ENCODE measurements around the gene NPIPB2. TPM values are rescaled to one million over a fixed set of nuclear protein-coding genes. Genes with fewer than 3 reads are reported as not detected.
"Not testable (repeated sequence)": the region's sequence is repeated elsewhere in the genome, so short reads cannot be mapped to it uniquely, and the experiment has no call there.

Gene NPIPB2
- total RNA-seq, 1 donor from 2014 or later: 0.40 TPM

DNA sequence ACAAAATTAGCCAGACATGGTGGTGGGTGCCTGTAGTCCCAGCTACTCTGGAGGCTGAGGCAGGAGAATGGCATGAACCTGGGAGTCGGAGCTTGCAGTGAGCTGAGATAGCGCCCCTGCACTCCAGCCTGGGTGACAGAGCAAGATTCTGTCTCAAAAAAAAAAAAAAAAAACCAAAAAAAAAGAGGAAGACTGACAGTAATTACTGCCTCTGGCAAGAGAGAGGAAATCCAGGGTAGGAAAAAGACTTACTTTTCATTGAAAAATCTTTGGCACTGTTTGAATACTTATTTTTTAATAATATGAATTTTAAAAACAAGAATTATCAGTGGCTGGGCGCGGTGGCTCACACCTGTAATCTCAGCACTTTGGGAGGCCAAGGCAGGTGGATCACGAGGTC, 20.6 kb upstream of the NPIPB2 start:
- not testable (repeated sequence) for DNase-seq (ENCODE audit: low read depth, low spot score)

DNA sequence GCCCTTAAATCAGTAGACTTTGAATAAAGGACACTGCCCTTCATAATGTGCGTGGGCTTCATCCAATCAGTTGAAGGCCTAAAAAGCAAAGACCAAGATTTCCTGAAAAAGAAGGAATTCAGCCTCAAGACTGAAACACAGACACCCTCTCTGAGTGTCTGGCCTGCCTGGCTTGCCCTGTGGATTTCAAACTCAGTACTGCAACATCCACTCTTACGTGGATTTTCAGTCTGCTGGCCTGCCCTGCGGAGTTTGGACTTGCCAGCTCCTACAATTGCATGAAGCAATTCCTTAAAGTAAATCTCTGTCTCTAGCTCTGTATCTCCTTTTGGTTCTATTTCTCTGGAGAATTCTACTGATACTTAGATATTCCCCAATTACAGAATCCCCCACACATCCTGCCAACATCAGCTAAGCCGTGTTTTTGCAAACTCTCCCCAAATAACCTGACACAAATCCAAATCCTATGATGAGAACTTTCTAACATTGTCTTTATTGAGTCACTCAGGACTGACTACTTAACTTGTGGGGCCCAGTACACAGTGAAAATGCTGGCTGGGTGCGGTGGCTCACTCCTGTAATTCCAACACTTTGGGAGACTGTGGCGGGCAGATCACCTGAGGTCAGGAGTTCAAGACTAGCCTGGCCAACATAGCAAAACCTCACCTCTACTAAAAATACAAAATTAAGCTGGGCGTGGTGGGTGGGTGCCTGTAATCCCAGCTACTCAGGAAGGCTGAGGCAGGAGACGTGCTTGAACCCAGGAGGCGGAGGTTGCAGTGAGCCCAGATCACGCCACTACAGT, 15.9 kb upstream of the NPIPB2 start:
- DNase-seq (ENCODE audit: low read depth, low spot score): no peak

DNA sequence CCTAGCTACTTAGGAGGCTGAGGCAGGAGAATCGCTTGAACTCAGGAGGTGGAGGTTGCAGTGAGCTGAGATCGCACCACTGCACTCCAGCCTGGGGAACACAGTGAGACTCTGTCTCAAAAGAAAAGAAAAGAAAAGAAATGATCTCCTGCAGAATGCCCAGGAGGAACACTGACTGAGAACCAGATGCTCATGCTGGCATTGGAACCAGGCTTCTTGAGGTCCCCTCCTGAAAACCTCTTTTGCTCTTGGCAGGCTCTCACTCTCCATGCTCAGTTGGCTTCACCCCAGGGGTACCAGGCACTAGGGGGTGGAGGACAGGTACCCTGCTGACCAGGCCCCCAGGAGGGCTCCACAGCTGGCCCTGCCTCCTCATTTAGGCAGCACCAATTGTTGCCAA, 14.7 kb upstream of the NPIPB2 start:
- no peak for DNase-seq (ENCODE audit: low read depth, low spot score)

DNA sequence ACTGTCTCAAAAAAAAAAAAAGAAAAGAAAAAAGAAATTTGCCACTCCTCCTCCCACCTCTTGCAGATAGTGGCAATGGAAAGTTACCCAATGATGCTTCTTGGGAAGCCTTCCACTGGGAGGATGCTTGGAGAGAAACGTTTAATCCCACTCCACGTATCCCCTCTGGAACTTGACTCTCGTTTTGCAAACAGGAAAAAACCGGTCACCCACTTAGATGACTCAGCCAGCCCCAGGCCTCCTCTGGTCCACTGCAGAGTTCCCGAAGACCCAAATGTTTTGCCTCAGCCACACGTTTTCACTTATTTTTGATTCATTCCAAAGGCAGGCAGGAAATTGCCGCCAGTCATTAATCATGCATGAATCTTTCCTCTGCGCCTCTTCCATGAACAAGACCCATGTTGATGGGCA, 13.9 kb upstream of the NPIPB2 start:
- DNase-seq (ENCODE audit: low read depth, low spot score): no peak

DNA sequence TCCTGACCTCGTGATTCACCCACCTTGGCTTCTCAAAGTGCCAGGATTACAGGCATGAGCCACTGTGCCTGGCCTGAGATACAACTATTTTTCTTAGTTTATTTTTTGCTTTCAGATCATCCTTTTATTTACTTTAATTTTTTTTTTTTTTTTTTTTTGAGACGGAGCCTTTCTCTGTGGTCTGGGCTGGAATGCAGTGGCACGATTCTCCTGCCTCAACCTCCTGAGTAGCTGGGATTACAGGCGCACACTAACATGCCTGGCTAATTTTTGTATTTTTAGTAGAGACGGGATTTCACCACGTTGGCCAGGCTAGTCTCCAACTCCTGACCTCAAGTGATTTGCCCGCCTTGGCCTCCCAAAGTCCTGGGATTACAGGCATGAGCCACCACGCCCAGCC, 11.7 kb upstream of the NPIPB2 start:
- DNase-seq (ENCODE audit: low read depth, low spot score): not testable (repeated sequence)

DNA sequence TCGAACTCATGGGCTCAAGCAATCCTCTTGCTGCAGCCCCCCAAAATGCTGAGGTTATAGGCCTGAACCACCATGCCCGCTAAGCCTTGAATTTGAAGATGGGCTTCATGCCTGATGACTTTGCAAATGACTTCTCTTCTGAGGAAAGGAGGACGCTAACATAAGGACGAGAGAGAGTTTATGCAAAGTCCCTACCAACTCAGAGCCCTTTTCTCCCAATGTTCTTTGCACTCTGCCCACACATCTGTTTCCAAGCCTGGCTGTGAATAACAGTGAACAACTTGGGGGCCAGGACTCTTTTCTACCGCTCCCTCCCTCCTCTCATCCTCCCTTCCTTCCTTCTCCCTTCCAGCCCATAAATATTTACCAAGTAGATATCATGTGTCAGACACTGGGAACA, 8.5 kb upstream of the NPIPB2 start:
- no peak for DNase-seq (ENCODE audit: low read depth, low spot score)

DNA sequence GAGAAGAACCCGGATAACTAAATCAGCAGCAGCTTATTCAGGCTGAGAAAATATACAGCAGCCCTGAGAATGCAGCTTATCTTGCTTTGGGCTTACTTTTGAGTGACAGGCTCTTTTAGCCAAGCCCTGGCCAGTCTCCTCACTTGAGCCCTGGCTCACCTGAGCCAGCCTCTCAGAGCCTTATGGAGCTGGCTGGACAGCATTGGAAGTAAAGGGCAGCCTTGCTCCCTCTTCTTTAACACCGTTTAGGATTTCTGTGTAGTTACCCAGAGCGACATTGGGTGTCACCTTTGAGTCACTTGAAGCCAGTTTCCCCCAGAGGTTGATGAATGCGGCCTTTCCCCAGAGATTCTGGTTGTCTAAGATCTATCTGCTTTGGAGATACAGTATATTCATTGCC, 7.7 kb upstream of the NPIPB2 start:
- no peak for DNase-seq (ENCODE audit: low read depth, low spot score)

DNA sequence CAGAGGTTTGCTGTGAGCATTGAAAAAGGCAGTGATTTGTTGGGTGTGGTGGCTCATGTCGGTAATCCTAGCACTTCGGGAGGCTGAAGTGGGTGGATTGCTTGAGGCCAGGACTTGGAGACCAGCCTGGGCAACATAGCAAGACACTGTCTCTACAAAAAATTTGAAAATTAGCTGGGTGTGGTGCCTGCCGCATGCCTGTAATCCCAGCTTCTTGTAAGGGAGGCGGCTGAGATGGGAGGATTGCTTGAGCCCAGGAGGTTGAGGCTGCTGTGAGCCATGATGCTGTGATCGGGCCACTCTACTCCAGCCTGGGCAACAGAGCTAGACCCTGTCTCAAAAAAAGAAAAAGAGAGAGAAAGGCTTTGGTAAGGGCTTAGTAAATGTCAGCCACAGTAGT, 7.0 kb upstream of the NPIPB2 start:
- DNase-seq (ENCODE audit: low read depth, low spot score): no peak

DNA sequence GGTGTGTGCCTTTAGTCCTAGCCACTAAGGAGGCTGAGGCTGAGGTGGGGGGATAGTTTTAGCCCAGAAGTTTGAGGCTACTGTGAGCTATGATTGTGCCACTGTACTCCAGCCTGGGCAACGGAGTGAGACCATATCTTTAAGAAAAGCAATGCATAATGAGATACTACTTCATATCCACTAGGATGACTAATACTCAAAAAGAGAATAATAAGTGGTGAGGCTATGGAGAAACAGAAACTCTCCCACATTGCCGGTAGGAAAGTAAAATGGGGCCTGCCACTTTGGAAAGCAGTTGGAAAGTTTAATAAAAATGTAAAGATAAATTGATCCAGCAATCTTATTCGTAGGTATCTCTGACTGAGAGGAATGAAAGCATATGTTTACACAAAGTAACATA, 4.6 kb upstream of the NPIPB2 start:
- DNase-seq (ENCODE audit: low read depth, low spot score): no peak

DNA sequence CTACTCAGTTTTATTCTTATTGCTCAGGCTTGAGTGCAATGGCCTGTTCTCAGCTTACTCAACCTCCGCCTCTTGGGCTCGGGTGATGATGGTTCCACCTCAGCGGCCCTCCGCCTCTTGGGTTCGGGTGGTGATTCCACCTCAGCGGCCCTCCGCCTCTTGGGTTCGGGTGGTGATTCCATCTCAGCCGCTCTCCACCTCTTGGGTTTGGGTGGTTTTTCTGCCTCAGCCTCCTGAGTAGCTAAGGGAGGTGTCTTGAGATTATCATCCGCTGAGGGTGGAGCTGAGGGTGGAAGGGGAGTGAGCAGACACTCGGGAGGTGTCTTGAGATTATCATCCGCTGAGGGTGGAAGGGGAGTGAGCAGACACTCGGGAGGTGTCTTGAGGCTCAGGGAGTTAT, 14.5 kb downstream of the NPIPB2 start:
- not testable (repeated sequence) for DNase-seq (ENCODE audit: low read depth, low spot score)

DNA sequence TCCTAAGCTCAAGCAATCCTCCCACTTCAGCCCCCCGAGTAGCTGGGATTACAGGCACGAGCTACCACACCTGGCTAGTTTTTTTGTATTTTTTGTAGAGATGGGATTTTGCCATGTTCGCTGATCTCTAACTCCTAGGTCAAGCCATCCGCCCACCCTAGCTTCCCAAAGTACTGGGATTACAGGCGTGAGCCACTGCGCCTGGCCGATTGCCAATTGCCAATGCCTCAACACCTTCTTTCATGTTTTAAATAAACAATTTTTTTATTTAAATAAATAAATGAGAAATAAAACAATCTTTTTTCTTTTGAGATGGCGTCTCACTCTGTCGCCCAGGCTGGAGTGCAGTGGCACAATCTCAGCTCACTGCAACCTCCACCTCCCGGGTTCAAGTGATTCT, 17.8 kb downstream of the NPIPB2 start:
- DNase-seq (ENCODE audit: low read depth, low spot score): not testable (repeated sequence)

DNA sequence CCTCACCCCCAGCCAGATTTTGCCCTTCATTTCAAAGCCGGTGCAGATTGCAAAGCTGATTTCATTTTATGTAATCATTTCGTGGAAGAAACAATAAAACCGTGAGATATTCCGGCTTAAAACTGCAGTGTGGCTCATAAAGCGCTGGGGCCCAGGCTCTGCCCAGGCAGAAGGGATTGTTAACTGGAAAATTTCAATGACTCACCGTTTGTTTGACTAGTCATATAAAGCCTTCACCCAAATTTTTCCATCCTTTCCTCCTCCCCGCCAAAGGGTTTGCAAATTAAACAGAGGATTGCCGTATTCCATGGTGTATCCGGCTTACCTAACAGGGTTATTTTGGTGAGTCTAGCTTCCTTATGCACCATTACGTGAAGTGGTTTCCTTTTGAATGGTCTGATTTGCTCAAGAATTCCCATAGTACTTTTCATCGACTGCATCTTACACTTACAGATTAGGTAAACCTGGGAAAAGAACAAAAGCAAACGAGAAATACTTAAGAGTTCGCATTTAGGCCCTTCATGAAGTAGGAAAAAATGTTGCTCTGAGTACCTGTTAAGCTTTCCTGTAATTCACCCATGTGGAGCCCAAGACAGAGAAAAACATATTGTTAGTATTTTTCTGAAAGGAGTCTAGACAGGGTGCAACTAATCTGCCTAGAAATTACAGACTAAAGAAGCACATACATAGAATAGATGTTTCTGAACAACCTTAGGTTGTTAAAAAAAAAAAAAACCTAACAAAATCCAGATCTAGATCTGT, 25.1 kb downstream of the NPIPB2 start:
- no peak for DNase-seq (ENCODE audit: low read depth, low spot score)

DNA sequence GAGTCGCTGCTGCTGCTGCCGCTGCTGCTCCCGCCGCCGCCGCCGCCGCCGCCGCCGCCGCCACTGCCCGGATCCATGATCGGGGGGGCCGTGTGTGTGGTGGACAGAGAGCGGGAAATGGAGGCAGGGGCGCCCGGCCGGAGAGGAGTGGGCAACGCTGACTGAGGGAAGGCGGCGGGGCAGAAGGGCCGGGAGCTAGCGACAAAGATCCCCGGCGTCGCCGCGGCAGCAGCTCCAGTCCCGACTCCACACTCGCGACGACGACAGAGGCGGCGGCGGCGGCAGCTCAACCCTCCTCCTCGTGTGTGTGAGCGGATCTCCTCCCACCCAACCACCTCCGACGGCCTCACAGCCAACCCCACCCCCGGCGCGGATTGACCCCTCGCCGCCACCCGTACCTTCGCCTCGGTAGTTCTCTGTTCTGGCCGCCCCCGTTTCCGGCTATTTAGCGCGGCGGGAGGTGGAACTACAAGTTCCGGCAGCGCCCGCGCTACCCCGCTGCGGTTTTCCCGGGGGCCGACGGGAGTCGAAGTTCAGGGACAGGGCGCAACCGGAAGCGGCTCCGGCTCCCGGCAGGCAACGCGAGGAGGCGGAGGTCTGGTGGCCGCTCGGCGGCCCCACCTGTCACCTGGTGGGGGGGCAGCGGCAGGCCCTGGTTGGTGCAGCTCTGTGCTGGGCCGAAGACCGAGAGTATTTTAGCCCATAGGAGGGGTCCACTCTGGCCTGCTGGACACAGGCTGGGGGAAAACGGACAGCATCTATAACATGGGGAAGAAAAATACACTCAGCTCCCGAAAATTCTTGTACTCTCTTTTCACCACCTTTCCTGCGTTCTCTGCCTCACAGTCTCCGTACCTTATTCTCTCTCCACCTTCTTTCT, 26.0 kb downstream of the NPIPB2 start, which contains the start of gene GSPT1:
GSPT1 (minus strand) TSS at position 313 of the 880 bp plus-strand sequence; CDS start at position 77, 236 bp downstream.
- DNase-seq (ENCODE audit: low read depth, low spot score): peak; percentile 94

DNA sequence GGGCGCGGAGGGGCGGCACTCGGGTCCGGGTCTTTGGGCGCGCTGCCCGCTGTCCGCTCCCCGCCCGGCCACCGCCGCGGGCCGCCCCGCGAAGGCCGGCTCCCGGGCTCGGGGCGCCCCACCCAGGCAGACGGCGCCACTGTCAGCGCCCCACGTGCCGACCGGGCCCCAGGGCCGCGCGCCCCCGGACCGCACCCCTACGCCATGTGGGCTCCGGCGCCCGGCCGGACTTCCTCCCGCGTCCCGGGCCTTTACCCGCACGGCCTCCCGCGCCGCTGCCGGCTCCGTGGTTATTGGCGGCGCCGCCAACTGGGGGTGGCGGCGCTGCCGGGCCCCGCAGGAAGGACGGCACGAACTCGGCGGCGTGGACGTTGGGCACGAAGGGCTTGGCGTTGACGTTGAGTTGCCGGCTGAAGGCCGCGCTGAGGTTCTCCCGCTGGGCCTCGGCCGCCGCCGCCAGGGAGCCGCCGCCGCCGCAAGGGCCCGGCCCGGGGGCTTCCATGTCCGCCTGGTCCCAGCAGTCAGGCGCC, 26.7 kb downstream of the NPIPB2 start:
- DNase-seq (ENCODE audit: low read depth, low spot score): no peak

DNA sequence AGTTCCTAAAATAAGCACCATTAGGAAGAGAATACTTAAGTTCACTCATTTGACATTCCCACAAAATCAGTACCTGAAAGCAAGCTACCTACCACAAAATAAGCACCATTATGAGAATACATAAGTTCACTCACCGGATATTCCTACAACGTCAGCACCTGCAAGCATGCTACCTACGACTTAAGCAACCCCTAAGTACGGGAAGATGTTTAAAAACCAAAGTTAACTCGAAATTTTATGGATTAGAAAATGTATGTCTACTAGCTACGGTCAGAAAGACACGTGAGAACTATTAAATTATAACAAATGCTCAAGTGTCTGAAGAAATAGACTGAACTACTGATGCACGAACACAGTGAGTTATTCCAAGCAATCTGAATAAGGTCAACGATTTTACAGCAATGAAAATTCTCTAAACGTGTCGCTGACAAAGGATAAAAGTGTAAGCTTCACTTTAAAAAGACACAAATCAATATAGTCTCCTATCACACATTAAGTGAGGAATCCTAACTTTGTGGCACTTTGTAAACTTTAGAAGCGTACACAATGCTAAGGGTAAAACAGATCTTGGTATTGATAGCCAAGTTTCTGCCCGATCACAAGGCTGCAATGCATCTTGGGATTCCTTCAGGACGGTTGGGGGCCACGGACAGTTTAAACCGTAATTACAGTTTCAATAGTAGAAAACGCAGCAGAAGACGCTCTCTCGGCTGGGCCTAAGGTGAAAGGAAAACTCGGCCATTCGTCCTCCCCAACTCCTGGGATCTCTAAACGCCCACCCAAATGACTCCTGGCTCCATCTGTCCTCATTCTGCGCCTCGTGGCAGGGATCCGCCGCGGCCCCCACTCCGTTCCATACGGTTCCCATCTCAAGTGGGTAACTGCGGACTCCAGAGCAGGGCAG, 27.4 kb downstream of the NPIPB2 start:
- DNase-seq (ENCODE audit: low read depth, low spot score): no peak

DNA sequence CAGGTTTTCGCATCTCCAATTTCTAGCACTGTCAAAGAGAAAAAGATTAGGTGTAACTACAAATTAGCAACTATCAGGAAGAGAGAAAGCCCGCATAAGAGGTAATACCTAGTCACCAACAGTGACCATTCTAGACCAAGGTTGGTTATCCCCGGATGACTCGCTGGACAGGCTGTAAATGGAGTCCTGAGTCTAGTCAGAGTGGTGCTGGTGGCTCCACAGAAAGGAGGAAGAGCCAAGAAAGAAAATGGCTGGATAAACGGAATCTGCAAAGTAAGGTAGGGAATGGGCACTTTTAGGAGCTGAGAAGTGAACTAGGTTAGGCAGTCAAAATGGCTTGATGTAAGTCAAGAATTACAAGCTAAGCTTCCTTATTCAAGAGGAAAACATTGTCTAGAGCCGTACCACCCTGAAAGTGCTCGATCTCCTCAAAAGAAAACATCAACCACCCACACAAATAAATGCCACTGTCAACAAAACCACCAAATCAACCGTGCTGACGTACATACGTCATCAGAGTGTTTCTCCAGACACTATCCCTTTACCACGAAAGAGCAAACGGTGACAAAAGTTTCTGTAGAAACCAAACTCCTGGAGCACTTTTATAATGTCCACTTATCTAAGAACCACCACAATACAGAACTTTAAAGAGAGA, 28.3 kb downstream of the NPIPB2 start:
- no peak for DNase-seq (ENCODE audit: low read depth, low spot score)

DNA sequence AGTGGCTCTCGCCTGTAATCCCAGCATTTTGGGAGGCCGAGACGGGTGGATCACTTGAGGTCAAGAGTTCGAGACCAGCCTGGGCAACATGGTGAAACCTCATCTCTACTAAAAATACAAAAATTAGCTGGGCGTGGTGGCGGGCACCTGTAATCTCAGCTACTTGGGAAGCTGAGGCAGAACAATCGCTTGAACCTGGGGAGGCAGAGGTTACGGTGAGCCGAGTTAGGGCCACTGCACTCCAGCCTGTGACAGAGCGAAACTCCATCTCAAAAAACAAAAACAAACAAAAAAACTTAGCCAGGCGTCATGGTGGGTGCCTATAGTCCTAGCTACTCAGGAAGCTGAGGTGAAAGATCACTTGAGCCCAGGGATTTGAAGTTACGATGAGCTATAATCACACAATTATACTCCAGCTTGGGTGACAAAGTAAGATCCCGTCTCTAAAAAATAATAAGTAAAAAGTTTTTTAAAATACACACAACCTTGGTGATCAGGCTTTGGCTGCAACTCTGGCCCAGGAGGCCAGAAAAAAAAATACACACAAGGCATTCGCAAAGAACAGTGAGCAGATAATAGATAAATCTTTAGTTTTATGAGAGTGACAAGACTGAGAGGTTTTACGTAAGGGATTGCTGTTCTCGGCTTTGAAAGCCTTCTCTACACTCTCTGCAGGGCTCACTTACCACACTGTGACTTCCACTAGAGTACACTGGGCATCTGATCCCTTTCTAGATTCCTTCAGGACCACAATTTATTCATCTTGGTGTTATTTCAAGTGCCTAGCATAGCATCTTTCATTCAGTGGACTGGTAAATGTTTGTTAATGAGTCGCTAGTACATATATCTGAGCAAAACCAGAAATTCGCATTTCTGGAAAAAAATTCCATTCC, 31.9 kb downstream of the NPIPB2 start:
- no peak for DNase-seq (ENCODE audit: low read depth, low spot score)

DNA sequence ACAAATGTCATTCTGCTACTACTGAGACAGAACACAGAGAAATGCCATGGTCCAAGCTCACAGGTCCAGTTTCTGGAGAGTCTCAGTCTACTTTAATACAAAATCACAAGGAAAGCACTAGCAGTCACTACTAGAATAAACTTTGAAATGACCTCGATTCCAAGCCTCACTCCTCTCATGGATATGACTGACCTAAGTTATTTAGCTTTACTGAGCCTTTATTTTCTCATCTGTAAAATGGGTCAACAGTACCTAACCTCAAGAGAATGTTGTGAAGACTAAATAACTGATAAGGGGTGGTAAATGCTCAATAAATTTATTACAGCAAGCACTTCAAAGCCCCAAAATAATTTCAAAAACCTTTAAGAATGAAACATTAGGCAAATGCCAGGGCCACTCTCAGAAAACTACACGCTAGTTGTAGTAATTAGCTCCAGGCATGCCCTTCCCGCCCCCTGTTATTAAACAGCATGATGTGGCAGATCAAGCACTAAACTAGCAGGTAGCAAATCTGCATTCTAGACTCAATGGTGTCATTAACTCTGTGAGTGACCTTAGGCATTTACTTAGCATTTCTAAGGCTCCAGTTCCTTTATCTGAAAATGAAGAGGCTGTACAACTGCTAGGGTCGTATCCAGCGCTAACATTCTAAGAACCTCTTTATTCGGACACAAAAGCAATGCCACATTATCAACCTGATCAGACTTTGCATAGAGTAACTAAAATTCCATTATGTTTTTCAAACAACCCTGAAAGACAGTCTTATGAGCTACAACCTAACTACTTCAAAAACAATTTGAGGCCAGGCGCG, 34.5 kb downstream of the NPIPB2 start:
- DNase-seq (ENCODE audit: low read depth, low spot score): no peak

All from pulmonary artery endothelial cell (primary cell).